ENCODE data around the gene FBL.
"Not testable (repeated sequence)": the region's sequence is repeated elsewhere in the genome, so short reads cannot be mapped to it uniquely, and the experiment has no call there.

Gene FBL

GRCh38 chr19:39875401-39875864 lies 29.3 kb upstream of the FBL start:
- DNase-seq, result not testable (repeated sequence)

- no peak for DNase-seq
These were observed 28.2 kb upstream of the FBL start for GRCh38 chr19:39874404-39874803.

- no peak for DNase-seq
These were observed 27.2 kb upstream of the FBL start for GRCh38 chr19:39873385-39873784.

GRCh38 chr19:39871886-39872866 lies 26.0 kb upstream of the FBL start:
- no peak for DNase-seq

GRCh38 chr19:39871362-39871761 lies 25.2 kb upstream of the FBL start:
- DNase-seq, result no peak

GRCh38 chr19:39870171-39870971 lies 24.2 kb upstream of the FBL start:
- DNase-seq, result no peak

- DNase-seq, result no peak
These were observed 21.8 kb upstream of the FBL start for GRCh38 chr19:39867952-39868351.

- no peak for DNase-seq
These were observed 21.0 kb upstream of the FBL start for GRCh38 chr19:39867133-39867532.

- no peak for DNase-seq
These were observed 19.8 kb upstream of the FBL start for GRCh38 chr19:39865953-39866352.

GRCh38 chr19:39865186-39865585 lies 19.0 kb upstream of the FBL start:
- no peak for DNase-seq

GRCh38 chr19:39864118-39864517 lies 17.9 kb upstream of the FBL start:
- no peak for DNase-seq

- DNase-seq, result peak; percentile 81
These were observed 12.4 kb upstream of the FBL start for GRCh38 chr19:39858541-39858940.

- DNase-seq, result no peak
These were observed 6.7 kb upstream of the FBL start for GRCh38 chr19:39852882-39853281.

GRCh38 chr19:39850892-39851291 lies 4.7 kb upstream of the FBL start:
- no peak for DNase-seq

GRCh38 chr19:39848392-39848791 lies 2.2 kb upstream of the FBL start:
- no peak for DNase-seq

GRCh38 chr19:39847525-39847924 lies 1.3 kb upstream of the FBL start:
- DNase-seq, result no peak

- DNase-seq, result no peak
These were observed 703 bp upstream of the FBL start for GRCh38 chr19:39846678-39847486.

- no peak for DNase-seq
These were observed 621 bp downstream of the FBL start for GRCh38 chr19:39845584-39845932.

- no peak for DNase-seq
These were observed 1.0 kb downstream of the FBL start for GRCh38 chr19:39845172-39845571.

GRCh38 chr19:39843919-39844793 lies 2.0 kb downstream of the FBL start:
- DNase-seq, result no peak

- DNase-seq, result no peak
These were observed 3.3 kb downstream of the FBL start for GRCh38 chr19:39842693-39843435.
